Measurements from ENCODE around the gene TRIM65. TPM values are rescaled to one million over a fixed set of nuclear protein-coding genes. Genes with fewer than 3 reads are reported as not detected.

The TRIM65 gene
- total RNA-seq = 10 to 100 TPM; 24.9 to 26.1 TPM

GRCh38 chr17:75896415-75897159, at the start of gene TRIM65:
TRIM65 (minus strand) TSS chr17:75896951; CDS start chr17:75896937, 14 bp downstream.
- Mint-ChIP-seq H3K4me3 (peak within 1 kb of the TSS; percentile 81), H3K27ac (peak within 1 kb of the TSS; percentile 74), H3K4me1 (peaks cover 24% of the 10 kb centered on the region), H3K36me3 (ENCODE audit: low read depth) (peaks cover 17% of the 10 kb centered on the region), H3K27me3 (no peaks in the 10 kb centered on the region), H3K9me3 (no peaks in the 10 kb centered on the region)
- CTCF ChIA-PET = interaction anchor here (0.5 to 6.7 kb wide), 21 partner anchors 9 to 144 kb away, joined by 3 to 42 read pairs (median 5); partner anchors contain the start of genes GALK1, TRIM47, UNC13D and WBP2
- POLR2A ChIA-PET = interaction anchor here (0.7 to 8.4 kb wide), 28 partner anchors 9 to 374 kb away, joined by 3 to 151 read pairs (median 6); partner anchors contain the start of genes EXOC7, FBF1, GALK1 and MRPL38
- peak; percentile 83 for DNase-seq

GRCh38 chr17:75945211-75945610, 48.5 kb upstream of the TRIM65 start:
- H3K4me1 Mint-ChIP-seq = peaks cover 12% of the 10 kb centered on the region
- ChIA-PET CTCF (no interaction called here), POLR2A (no interaction called here)
- DNase-seq = no peak
- H3K4me3 Mint-ChIP-seq = no peak overlapping the region
- H3K27ac Mint-ChIP-seq = no peak overlapping the region
- H3K36me3 Mint-ChIP-seq (ENCODE audit: low read depth) = peaks cover 22% of the 10 kb centered on the region
- H3K27me3 Mint-ChIP-seq = no peaks in the 10 kb centered on the region
- H3K9me3 Mint-ChIP-seq = no peaks in the 10 kb centered on the region

- no peaks in the 10 kb centered on the region for H3K27me3 Mint-ChIP-seq
- peaks cover 15% of the 10 kb centered on the region for H3K4me1 Mint-ChIP-seq
- H3K36me3 Mint-ChIP-seq (ENCODE audit: low read depth) = peaks cover 10% of the 10 kb centered on the region
- ChIA-PET POLR2A (no interaction called here), CTCF (interaction anchor here (1.8 kb wide), 1 partner anchor 621 kb away, joined by 3 read pairs; no protein-coding TSS in a partner anchor)
- no peaks in the 10 kb centered on the region for H3K9me3 Mint-ChIP-seq
- no peak for DNase-seq
- no peak overlapping the region for H3K4me3 Mint-ChIP-seq
- H3K27ac Mint-ChIP-seq = no peak overlapping the region
Observed at GRCh38 chr17:75943491-75943890, 46.7 kb upstream of the TRIM65 start.

GRCh38 chr17:75942473-75942872, 45.7 kb upstream of the TRIM65 start:
- Mint-ChIP-seq H3K36me3 (ENCODE audit: low read depth) (peaks cover 9% of the 10 kb centered on the region), H3K4me3 (no peak overlapping the region), H3K4me1 (peaks cover 15% of the 10 kb centered on the region), H3K27ac (no peak overlapping the region), H3K27me3 (no peaks in the 10 kb centered on the region), H3K9me3 (no peaks in the 10 kb centered on the region)
- POLR2A ChIA-PET = no interaction called here
- CTCF ChIA-PET = interaction anchor here (0.7 to 1.8 kb wide), 2 partner anchors 488 to 620 kb away, joined by 3 to 5 read pairs; no protein-coding TSS in a partner anchor
- no peak for DNase-seq

GRCh38 chr17:75941442-75941819, 44.7 kb upstream of the TRIM65 start:
- peak overlapping the region; percentile 83 for H3K4me3 Mint-ChIP-seq
- no peaks in the 10 kb centered on the region for H3K9me3 Mint-ChIP-seq
- peaks cover 15% of the 10 kb centered on the region for H3K4me1 Mint-ChIP-seq
- H3K27ac Mint-ChIP-seq = peak overlapping the region; percentile 51
- POLR2A ChIA-PET = interaction anchor here (0.9 to 2.0 kb wide), 14 partner anchors 8 to 652 kb away, joined by 3 to 8 read pairs (median 3); partner anchors contain the start of genes ACOX1, MRPL38, SLC25A19 and TEN1
- peaks cover 5% of the 10 kb centered on the region for H3K36me3 Mint-ChIP-seq (ENCODE audit: low read depth)
- no peak for DNase-seq
- CTCF ChIA-PET = interaction anchor here (0.8 to 1.2 kb wide), 4 partner anchors 14 to 73 kb away, joined by 3 to 8 read pairs (median 4); no protein-coding TSS in a partner anchor
- no peaks in the 10 kb centered on the region for H3K27me3 Mint-ChIP-seq

- Mint-ChIP-seq H3K4me1 (peaks cover 15% of the 10 kb centered on the region), H3K27ac (peak within 1 kb of the TSS; percentile 51), H3K4me3 (peak within 1 kb of the TSS; percentile 83), H3K27me3 (no peaks in the 10 kb centered on the region), H3K36me3 (ENCODE audit: low read depth) (peaks cover 4% of the 10 kb centered on the region), H3K9me3 (no peaks in the 10 kb centered on the region)
- DNase-seq = peak; percentile 92
- ChIA-PET CTCF (interaction anchor here (0.8 to 1.2 kb wide), 5 partner anchors 13 to 73 kb away, joined by 3 to 8 read pairs (median 4); no protein-coding TSS in a partner anchor), POLR2A (interaction anchor here (0.9 to 2.0 kb wide), 14 partner anchors 9 to 652 kb away, joined by 3 to 8 read pairs (median 3); partner anchors contain the start of genes ACOX1, MRPL38, SLC25A19 and TEN1)
Observed at GRCh38 chr17:75940727-75941441, 44.1 kb upstream of the TRIM65 start, which contains the start of gene FBF1. FBF1 (minus strand) TSS chr17:75941042; CDS start chr17:75938149, 2,893 bp downstream.

GRCh38 chr17:75937652-75938051, 40.9 kb upstream of the TRIM65 start:
- Mint-ChIP-seq H3K36me3 (ENCODE audit: low read depth) (peaks cover 3% of the 10 kb centered on the region), H3K4me3 (no peak overlapping the region)

GRCh38 chr17:75933808-75934207, 37.1 kb upstream of the TRIM65 start:
- ChIA-PET CTCF (interaction anchor here (0.6 to 1.0 kb wide), 2 partner anchors 80 to 140 kb away, joined by 3 read pairs; no protein-coding TSS in a partner anchor), POLR2A (no interaction called here)
- Mint-ChIP-seq H3K27ac (no peak overlapping the region), H3K36me3 (ENCODE audit: low read depth) (peaks cover 3% of the 10 kb centered on the region), H3K9me3 (no peaks in the 10 kb centered on the region), H3K4me1 (no peaks in the 10 kb centered on the region), H3K4me3 (no peak overlapping the region), H3K27me3 (no peaks in the 10 kb centered on the region)
- no peak for DNase-seq

More at GRCh38 chr17:75937652-75938051, 40.9 kb upstream of the TRIM65 start:
- Mint-ChIP-seq H3K9me3 (no peaks in the 10 kb centered on the region), H3K4me1 (peaks cover 15% of the 10 kb centered on the region), H3K27me3 (no peaks in the 10 kb centered on the region), H3K27ac (no peak overlapping the region)
- ChIA-PET CTCF (no interaction called here), POLR2A (no interaction called here)
- DNase-seq = no peak

GRCh38 chr17:75932852-75933251, 36.1 kb upstream of the TRIM65 start:
- H3K4me1 Mint-ChIP-seq = no peaks in the 10 kb centered on the region
- no peak overlapping the region for H3K27ac Mint-ChIP-seq
- H3K9me3 Mint-ChIP-seq = no peaks in the 10 kb centered on the region
- H3K27me3 Mint-ChIP-seq = no peaks in the 10 kb centered on the region
- DNase-seq = no peak
- CTCF ChIA-PET = interaction anchor here (0.7 kb wide), 1 partner anchor 173 kb away, joined by 5 read pairs; no protein-coding TSS in a partner anchor
- H3K4me3 Mint-ChIP-seq = no peak overlapping the region
- POLR2A ChIA-PET = interaction anchor here (0.7 kb wide), 1 partner anchor 47 kb away, joined by 3 read pairs; no protein-coding TSS in a partner anchor
- H3K36me3 Mint-ChIP-seq (ENCODE audit: low read depth) = peaks cover 3% of the 10 kb centered on the region

GRCh38 chr17:75931062-75931461, 34.3 kb upstream of the TRIM65 start:
- Mint-ChIP-seq H3K4me1 (no peaks in the 10 kb centered on the region), H3K27me3 (no peaks in the 10 kb centered on the region), H3K9me3 (no peaks in the 10 kb centered on the region), H3K36me3 (ENCODE audit: low read depth) (peaks cover 3% of the 10 kb centered on the region), H3K4me3 (no peak overlapping the region), H3K27ac (no peak overlapping the region)
- DNase-seq = no peak
- CTCF ChIA-PET = no interaction called here
- POLR2A ChIA-PET = no interaction called here

- ChIA-PET POLR2A (interaction anchor here (1.2 kb wide), 1 partner anchor 14 kb away, joined by 3 read pairs; no protein-coding TSS in a partner anchor), CTCF (interaction anchor here (0.8 to 2.3 kb wide), 6 partner anchors 9 to 78 kb away, joined by 3 to 8 read pairs (median 6); partner anchors contain the start of genes FBF1 and MRPL38)
Observed at GRCh38 chr17:75927286-75927922, 30.7 kb upstream of the TRIM65 start.

GRCh38 chr17:75926456-75926855, 29.7 kb upstream of the TRIM65 start:
- ChIA-PET POLR2A (interaction anchor here (1.2 kb wide), 1 partner anchor 15 kb away, joined by 3 read pairs; no protein-coding TSS in a partner anchor), CTCF (interaction anchor here (0.6 to 2.2 kb wide), 3 partner anchors 8 to 80 kb away, joined by 3 to 8 read pairs (median 4); no protein-coding TSS in a partner anchor)
- no peak overlapping the region for H3K27ac Mint-ChIP-seq
- H3K4me3 Mint-ChIP-seq = no peak overlapping the region
- H3K27me3 Mint-ChIP-seq = no peaks in the 10 kb centered on the region
- no peak for DNase-seq
- H3K36me3 Mint-ChIP-seq (ENCODE audit: low read depth) = no peaks in the 10 kb centered on the region
- H3K4me1 Mint-ChIP-seq = no peaks in the 10 kb centered on the region
- H3K9me3 Mint-ChIP-seq = no peaks in the 10 kb centered on the region

More at GRCh38 chr17:75927286-75927922, 30.7 kb upstream of the TRIM65 start:
- H3K4me1 Mint-ChIP-seq = no peaks in the 10 kb centered on the region
- H3K27ac Mint-ChIP-seq = no peak overlapping the region
- no peaks in the 10 kb centered on the region for H3K9me3 Mint-ChIP-seq
- no peaks in the 10 kb centered on the region for H3K36me3 Mint-ChIP-seq (ENCODE audit: low read depth)
- no peaks in the 10 kb centered on the region for H3K27me3 Mint-ChIP-seq
- no peak overlapping the region for H3K4me3 Mint-ChIP-seq
- DNase-seq = no peak

All from activated CD4-positive, alpha-beta memory T cell treated with anti-CD3 and anti-CD28 coated beads, Interleukin-2, amount 10 ng/mL, durations not matched to agents 7 days and 5 days (primary cell).